Trophoblast cell (in vitro differentiated cells and primary cell): ENCODE measurements around the gene IL1RL2.

ENCODE experiments used
- DNase-seq, 2 donors: peaks; one replicate each; pipeline ENCODE4 v3.0.0-alpha.2; 2016
- H2AFZ ChIP-seq: 2 replicates; pipeline ENCODE4 v1.6.1; 2013; ENCODE audit warnings: low read length, moderate library complexity, mild to moderate bottlenecking; ENCODE audit not compliant: insufficient read depth, poor library complexity
- H2AK5ac ChIP-seq: 2 replicates; pipeline ENCODE4 v1.6.1; 2013; ENCODE audit warnings: mild to moderate bottlenecking, low read length
- H2BK120ac ChIP-seq: 2 replicates; pipeline ENCODE4 v1.6.1; 2013; ENCODE audit warnings: low read length, mild to moderate bottlenecking, moderate library complexity; ENCODE audit not compliant: insufficient read depth, poor library complexity
- H2BK12ac ChIP-seq: 2 replicates; pipeline ENCODE4 v1.6.1; 2013; ENCODE audit warnings: mild to moderate bottlenecking, low read length, moderate library complexity
- H2BK5ac ChIP-seq: 2 replicates; pipeline ENCODE4 v1.6.1; 2013; ENCODE audit warnings: low read length, low read depth, moderate library complexity, mild to moderate bottlenecking; ENCODE audit not compliant: poor library complexity
- H3K14ac ChIP-seq: 2 replicates; pipeline ENCODE4 v1.6.1; 2013; ENCODE audit warnings: mild to moderate bottlenecking, low read length
- H3K18ac ChIP-seq: 2 replicates; pipeline ENCODE4 v1.6.1; 2013; ENCODE audit warnings: mild to moderate bottlenecking, low read length
- H3K23ac ChIP-seq: 2 replicates; pipeline ENCODE4 v1.6.1; 2013; ENCODE audit warnings: low read length
- H3K27ac ChIP-seq: 2 replicates; pipeline ENCODE4 v1.5.1; 2013; ENCODE audit warnings: low read depth, mild to moderate bottlenecking, inconsistent platforms, low read length, moderate library complexity
- H3K27me3 ChIP-seq: 2 replicates; pipeline ENCODE4 v1.6.1; 2013; ENCODE audit warnings: inconsistent platforms, mild to moderate bottlenecking, low read length, moderate library complexity; ENCODE audit not compliant: insufficient read depth
- H3K36me3 ChIP-seq, 2 experiments: 1 replicate in 1 of 2; 2 replicates in 1 of 2; pipeline ENCODE4 v1.6.1; 2013; ENCODE audit warnings: low read length in 2 of 2, mild to moderate bottlenecking in 2 of 2, moderate library complexity in 1 of 2; ENCODE audit not compliant: insufficient read depth in 2 of 2, control insufficient read depth in 1 of 2
- H3K4ac ChIP-seq: 2 replicates; pipeline ENCODE4 v1.6.1; 2013; ENCODE audit warnings: low read depth, mild to moderate bottlenecking, low read length, moderate library complexity
- H3K4me1 ChIP-seq, 2 experiments: 1 replicate in 1 of 2; 2 replicates in 1 of 2; pipeline ENCODE4 v1.6.1; 2013; ENCODE audit warnings: low read length in 2 of 2, mild to moderate bottlenecking in 2 of 2, moderate library complexity in 1 of 2; ENCODE audit not compliant: insufficient read depth in 2 of 2, control insufficient read depth in 1 of 2
- H3K4me2 ChIP-seq: 2 replicates; pipeline ENCODE4 v1.6.1; 2013; ENCODE audit warnings: inconsistent platforms, mild to moderate bottlenecking, low read length, moderate library complexity
- H3K4me3 ChIP-seq: 2 replicates; pipeline ENCODE4 v1.5.1; 2013; ENCODE audit warnings: mild to moderate bottlenecking, low read depth, low read length, inconsistent platforms
- H3K79me1 ChIP-seq: one replicate; pipeline ENCODE4 v1.6.1; 2013; ENCODE audit warnings: low read length
- H3K79me2 ChIP-seq: 2 replicates; pipeline ENCODE4 v1.6.1; 2013; ENCODE audit warnings: low read length, mild to moderate bottlenecking; ENCODE audit not compliant: control insufficient read depth, insufficient read depth, poor library complexity
- H3K9ac ChIP-seq: 2 replicates; pipeline ENCODE4 v1.6.1; 2013; ENCODE audit warnings: mild to moderate bottlenecking, low read length
- H3K9me3 ChIP-seq: 2 replicates; pipeline ENCODE4 v1.6.1; 2013; ENCODE audit warnings: low read depth, mild to moderate bottlenecking, control low read depth, inconsistent platforms, low read length; ENCODE audit not compliant: insufficient read depth
- H4K12ac ChIP-seq: 2 replicates; pipeline ENCODE4 v1.6.1; 2013; ENCODE audit warnings: low read depth, mild to moderate bottlenecking, low read length, moderate library complexity
- H4K8ac ChIP-seq: 2 replicates; pipeline ENCODE4 v1.6.1; 2013; ENCODE audit warnings: low read depth, mild to moderate bottlenecking, low read length, moderate library complexity
- H4K91ac ChIP-seq: one replicate; pipeline ENCODE4 v1.6.1; 2013; ENCODE audit warnings: low read depth, mild to moderate bottlenecking, low read length, moderate library complexity
- WGBS: extraction: QIAGEN DNeasy Blood & Tissue Kit; methylation state at CpG from one replicate; pipeline ENCODE4 v1.1.7; 2013; ENCODE audit warnings: missing lambda C conversion rate; ENCODE audit not compliant: insufficient read length, insufficient coverage; ENCODE audit errors: extremely low coverage; 5-methylcytosine and 5-hydroxymethylcytosine counted together

IL1RL2 gene

DNA sequence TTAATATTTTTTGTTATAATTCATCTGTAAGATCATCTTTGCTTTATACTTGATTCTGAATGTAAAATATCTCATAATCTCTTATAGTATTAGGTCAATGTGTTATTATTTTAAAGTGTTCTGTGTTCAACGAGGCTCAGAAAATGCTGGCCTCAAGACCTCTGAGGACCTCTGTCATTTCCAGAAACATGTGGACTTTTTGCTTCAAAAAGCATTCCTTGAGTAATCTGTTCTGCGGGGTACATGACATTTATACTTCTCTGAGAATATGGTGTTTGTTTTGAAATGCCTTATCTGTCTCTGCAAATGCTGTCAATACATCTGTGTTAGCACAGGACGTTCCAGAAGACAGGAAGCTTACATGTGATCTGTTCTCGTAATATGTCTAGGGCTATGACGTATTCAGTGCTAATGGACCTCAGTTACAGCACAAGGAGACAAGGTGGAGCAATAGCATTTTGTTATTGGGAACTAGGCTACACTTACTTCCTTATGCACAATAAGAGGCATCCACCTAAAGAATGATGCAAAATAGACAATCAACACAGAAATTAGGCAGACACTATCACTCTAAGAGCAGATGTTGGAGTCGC lies 86.9 kb downstream of the IL1RL2 start:
- Histone ChIP-seq H3K4me2 (no peak overlapping the region), H4K8ac (no peak overlapping the region), H3K23ac (no peak overlapping the region), H3K27ac (no peak overlapping the region), H3K4ac (no peak overlapping the region), H2BK120ac (no peak overlapping the region), H3K9me3 (no peaks in the 10 kb centered on the region), H3K9ac (no peak overlapping the region), H3K36me3 (no peaks in the 10 kb centered on the region), H3K79me2 (no peaks in the 10 kb centered on the region), H4K91ac (no peak overlapping the region), H4K12ac (no peak overlapping the region), H2AFZ (no peak overlapping the region), H3K79me1 (no peaks in the 10 kb centered on the region), H3K27me3 (no peaks in the 10 kb centered on the region), H3K14ac (no peak overlapping the region), H2BK5ac (no peak overlapping the region), H3K4me1 (peaks cover under 1 to 1% of the 10 kb centered on the region in 2 experiments), H3K4me3 (no peak overlapping the region), H2BK12ac (no peak overlapping the region), H3K18ac (no peak overlapping the region), H2AK5ac (no peak overlapping the region)
- no peak for DNase-seq
- WGBS: no CpG with 5 or more reads among the region's 6 CpGs

DNA sequence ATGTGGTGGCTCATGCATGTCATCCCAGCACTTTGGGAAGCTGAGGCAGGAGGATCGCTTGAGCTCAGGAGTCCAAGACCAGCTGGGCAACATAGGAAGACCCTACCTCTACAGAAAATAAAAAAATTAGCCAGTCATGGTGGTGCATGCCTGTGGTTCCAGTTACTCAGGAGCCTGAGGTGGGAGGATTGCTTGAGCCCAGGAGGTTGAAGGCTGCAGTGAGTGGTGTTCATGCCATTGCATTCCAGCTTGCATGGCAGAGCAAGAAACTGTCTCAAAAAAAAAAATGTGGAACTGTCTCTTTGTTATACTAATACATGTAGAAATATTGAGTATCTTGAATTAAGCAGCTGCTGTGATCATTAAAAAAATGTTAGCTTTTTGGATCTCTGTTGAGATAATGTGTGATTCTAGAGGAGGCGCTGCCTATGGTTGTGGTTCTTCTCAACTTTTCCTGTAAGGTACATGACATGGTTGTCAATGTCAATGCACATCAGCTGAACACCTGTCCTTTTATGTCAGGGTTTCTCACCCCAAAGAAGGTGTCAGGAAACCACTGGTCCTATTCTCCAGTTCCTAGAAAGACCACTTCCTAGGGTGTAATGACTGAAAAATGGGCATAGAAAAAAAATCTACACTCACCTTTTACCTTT lies 89.9 kb downstream of the IL1RL2 start:
- Histone ChIP-seq H3K79me1 (no peaks in the 10 kb centered on the region), H3K9ac (no peak overlapping the region), H3K4me2 (no peak overlapping the region), H2BK120ac (no peak overlapping the region), H3K79me2 (no peaks in the 10 kb centered on the region), H3K36me3 (no peaks in the 10 kb centered on the region), H4K8ac (no peak overlapping the region), H4K91ac (no peak overlapping the region), H2BK12ac (no peak overlapping the region), H3K9me3 (no peaks in the 10 kb centered on the region), H3K27me3 (no peaks in the 10 kb centered on the region), H3K4me1 (peaks cover 0 to 2% of the 10 kb centered on the region in 2 experiments), H2AFZ (no peak overlapping the region), H2BK5ac (no peak overlapping the region), H3K4ac (no peak overlapping the region), H3K14ac (no peak overlapping the region), H2AK5ac (no peak overlapping the region), H3K23ac (no peak overlapping the region), H3K27ac (no peak overlapping the region), H3K4me3 (no peak overlapping the region), H4K12ac (no peak overlapping the region), H3K18ac (no peak overlapping the region)
- no peak for DNase-seq
- no CpG with 5 or more reads among the region's 2 CpGs for WGBS

DNA sequence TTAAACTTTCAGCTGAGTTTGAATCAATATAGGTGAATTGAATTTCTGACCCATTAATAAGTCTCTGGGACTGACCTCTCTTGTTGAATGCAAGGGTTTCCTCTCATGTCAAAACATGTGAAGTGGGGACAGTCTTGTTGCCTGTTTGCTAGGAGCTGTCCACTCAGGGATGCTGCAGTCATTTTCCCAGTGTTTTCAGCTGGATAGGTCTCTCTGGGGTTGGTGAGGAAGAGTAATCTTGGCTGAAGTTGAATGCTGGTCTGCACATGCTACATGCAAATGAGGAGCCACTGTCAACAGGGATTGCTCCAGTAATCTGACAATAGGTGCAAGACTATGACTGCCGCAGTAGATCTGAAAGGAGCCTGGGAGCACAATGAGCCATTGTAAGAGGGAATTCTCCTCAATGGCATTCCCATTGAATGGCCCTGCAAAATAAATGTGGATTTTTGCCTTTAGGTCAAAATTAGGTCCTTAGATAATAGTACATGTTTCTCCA lies 90.4 kb downstream of the IL1RL2 start:
- Histone ChIP-seq H3K4ac (no peak overlapping the region), H3K4me1 (peaks cover 0 to 2% of the 10 kb centered on the region in 2 experiments), H2BK12ac (no peak overlapping the region), H4K12ac (no peak overlapping the region), H3K27ac (no peak overlapping the region), H2BK120ac (no peak overlapping the region), H3K79me2 (no peaks in the 10 kb centered on the region), H3K23ac (no peak overlapping the region), H4K8ac (no peak overlapping the region), H3K18ac (no peak overlapping the region), H3K14ac (no peak overlapping the region), H3K4me2 (no peak overlapping the region), H4K91ac (no peak overlapping the region), H3K36me3 (no peaks in the 10 kb centered on the region), H3K9me3 (no peaks in the 10 kb centered on the region), H3K4me3 (no peak overlapping the region), H3K79me1 (no peaks in the 10 kb centered on the region), H3K9ac (no peak overlapping the region), H3K27me3 (no peaks in the 10 kb centered on the region), H2AFZ (no peak overlapping the region), H2AK5ac (no peak overlapping the region), H2BK5ac (no peak overlapping the region)
- DNase-seq: no peak
- WGBS: no CpG with 5 or more reads among the region's 1 CpG

DNA sequence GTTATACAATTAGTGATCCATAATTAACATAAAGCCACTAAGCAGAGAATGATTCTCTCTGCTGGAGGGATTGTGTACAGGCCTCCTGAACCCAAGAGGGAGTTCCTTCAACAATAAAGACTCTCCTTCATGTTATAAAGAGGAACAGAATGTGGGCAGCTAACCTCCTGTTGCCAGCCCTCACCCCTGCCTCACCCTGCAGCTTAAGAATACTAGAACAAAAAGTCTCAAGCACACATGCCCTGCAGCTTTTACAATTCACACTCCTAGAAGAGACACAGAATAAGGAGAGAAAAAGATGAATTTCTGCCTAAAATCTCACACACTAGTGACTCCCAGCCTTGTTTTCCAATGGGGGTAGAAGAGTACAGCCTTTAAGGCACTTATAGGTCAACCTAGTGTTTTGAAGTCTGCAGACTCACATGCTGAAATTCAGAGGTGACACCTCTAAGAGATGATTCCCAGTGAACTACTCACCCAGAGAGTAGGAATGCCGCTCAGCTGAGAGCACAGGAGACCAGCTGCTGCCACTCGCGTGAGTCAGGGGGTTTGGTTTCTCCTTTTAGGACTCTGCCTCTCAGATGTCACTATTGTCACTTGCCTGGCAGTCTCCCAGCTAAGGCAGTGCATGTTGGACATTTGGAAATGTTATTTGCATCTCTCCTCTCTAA lies 92.0 kb downstream of the IL1RL2 start:
- Histone ChIP-seq H2BK12ac (no peak overlapping the region), H3K4me2 (no peak overlapping the region), H3K14ac (no peak overlapping the region), H3K9me3 (no peaks in the 10 kb centered on the region), H3K9ac (no peak overlapping the region), H3K27me3 (no peaks in the 10 kb centered on the region), H3K79me2 (no peaks in the 10 kb centered on the region), H4K8ac (no peak overlapping the region), H4K91ac (no peak overlapping the region), H3K4me1 (peaks cover 0 to 2% of the 10 kb centered on the region in 2 experiments), H2AFZ (no peak overlapping the region), H2AK5ac (no peak overlapping the region), H3K4me3 (no peak overlapping the region), H3K18ac (no peak overlapping the region), H2BK5ac (no peak overlapping the region), H4K12ac (no peak overlapping the region), H3K23ac (no peak overlapping the region), H2BK120ac (no peak overlapping the region), H3K4ac (no peak overlapping the region), H3K27ac (no peak overlapping the region), H3K36me3 (no peaks in the 10 kb centered on the region), H3K79me1 (no peaks in the 10 kb centered on the region)
- WGBS: no CpG with 5 or more reads among the region's 3 CpGs
- DNase-seq: peak; percentile 57 to 60
